Measurements from ENCODE around the gene RAB40C. TPM values are rescaled to one million over a fixed set of nuclear protein-coding genes. Genes with fewer than 3 reads are reported as not detected.
A peak's percentile ranks its signal among the peaks of the same experiment; 100 is the strongest.

The RAB40C gene
- total RNA-seq, 1 experiment from 2014 or later = 22.5 TPM

DNA sequence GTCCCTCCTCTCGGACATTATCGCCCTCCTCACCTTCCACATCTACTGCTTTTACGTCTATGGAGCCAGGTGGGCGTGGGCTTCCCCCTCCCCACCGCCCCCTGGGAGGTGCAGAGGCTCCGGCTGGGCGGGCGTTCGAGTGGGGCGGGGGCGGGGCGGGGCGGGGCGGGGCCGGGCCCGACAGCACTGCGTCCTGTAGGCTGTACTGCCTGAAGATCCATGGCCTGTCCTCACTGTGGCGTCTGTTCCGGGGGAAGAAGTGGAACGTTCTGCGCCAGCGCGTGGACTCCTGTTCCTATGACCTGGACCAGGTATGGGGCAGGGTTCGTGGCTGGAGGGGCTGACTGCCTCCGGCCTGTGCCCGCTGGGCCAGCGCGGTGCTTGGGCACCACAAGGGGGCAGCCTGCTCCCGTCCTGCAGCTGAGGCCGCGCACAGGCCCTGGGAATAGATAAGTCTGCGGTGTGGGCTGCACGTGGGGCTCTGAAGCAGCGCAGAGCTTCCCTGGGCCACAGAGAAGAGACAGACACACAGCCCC is 10.9 kb upstream of the RAB40C start (continued):
- TF ChIP-seq, protein P1, sequence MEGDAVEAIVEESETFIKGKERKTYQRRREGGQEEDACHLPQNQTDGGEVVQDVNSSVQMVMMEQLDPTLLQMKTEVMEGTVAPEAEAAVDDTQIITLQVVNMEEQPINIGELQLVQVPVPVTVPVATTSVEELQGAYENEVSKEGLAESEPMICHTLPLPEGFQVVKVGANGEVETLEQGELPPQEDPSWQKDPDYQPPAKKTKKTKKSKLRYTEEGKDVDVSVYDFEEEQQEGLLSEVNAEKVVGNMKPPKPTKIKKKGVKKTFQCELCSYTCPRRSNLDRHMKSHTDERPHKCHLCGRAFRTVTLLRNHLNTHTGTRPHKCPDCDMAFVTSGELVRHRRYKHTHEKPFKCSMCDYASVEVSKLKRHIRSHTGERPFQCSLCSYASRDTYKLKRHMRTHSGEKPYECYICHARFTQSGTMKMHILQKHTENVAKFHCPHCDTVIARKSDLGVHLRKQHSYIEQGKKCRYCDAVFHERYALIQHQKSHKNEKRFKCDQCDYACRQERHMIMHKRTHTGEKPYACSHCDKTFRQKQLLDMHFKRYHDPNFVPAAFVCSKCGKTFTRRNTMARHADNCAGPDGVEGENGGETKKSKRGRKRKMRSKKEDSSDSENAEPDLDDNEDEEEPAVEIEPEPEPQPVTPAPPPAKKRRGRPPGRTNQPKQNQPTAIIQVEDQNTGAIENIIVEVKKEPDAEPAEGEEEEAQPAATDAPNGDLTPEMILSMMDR (IDR thresholded peaks at IDR 0.05) = peak; percentile 73

DNA sequence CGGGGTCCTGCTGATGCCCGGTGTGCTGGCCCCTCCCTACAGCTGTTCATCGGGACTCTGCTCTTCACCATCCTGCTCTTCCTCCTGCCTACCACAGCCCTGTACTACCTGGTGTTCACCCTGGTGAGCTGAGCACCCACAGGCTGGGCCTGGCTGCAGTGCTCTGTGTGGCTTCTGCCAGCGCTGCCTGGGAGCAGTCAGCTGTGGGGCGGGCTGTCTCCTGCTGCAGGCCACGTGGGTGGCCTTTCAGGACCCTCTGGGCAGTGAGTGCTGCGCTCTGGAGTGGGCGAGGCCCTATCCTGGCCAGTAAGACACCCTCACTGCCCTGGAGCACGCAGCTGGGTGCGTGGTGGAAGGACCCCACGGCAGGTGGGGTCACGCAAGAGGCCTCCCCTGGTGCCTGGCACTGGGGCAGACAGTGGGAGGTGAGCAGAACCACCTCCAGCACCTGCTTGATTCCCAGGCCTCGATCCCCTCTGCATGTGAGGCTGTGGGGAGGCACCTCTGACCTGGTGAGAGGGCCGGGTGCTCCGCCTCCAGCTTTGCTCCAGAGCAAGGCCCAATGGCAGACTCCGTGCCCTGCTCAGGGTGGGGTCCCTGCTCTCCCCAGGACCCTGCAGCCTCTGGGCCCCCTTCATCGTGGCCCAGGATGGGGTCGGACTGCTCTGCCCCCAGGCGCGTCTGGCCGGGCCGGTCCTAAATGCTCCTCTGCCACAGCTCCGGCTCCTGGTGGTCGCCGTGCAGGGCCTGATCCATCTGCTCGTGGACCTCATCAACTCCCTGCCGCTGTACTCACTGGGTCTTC is 9.5 kb upstream of the RAB40C start:
- ChIA-PET CTCF (interaction anchor here (1.5 to 1.9 kb wide), 2 partner anchors 54 to 80 kb away, joined by 3 to 10 read pairs; no protein-coding TSS in a partner anchor), POLR2A (interaction anchor here (0.9 to 1.5 kb wide), 2 partner anchors 56 to 200 kb away, joined by 3 read pairs; partner anchors contain the start of gene METTL26)
- Mint-ChIP-seq H3K36me3 (no peaks in the 10 kb centered on the region), H3K4me3 (no peak overlapping the region), H3K9me3 (no peaks in the 10 kb centered on the region), H3K27ac (no peak overlapping the region), H3K27me3 (ENCODE audit: low read depth) (peaks cover 2% of the 10 kb centered on the region), H3K4me1 (peaks cover 6% of the 10 kb centered on the region)
- DNase-seq (ENCODE audit: low spot score) (no peak), ATAC-seq (no peak)
- TF ChIP-seq, protein P2, sequence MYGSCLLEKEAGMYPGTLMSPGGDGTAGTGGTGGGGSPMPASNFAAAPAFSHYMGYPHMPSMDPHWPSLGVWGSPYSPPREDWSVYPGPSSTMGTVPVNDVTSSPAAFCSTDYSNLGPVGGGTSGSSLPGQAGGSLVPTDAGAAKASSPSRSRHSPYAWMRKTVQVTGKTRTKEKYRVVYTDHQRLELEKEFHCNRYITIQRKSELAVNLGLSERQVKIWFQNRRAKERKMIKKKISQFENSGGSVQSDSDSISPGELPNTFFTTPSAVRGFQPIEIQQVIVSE (CRISPR knock-in tag; IDR thresholded peaks at IDR 0.05; ENCODE audit: borderline replicate concordance) = no peak
- TF ChIP-seq, protein P3, sequence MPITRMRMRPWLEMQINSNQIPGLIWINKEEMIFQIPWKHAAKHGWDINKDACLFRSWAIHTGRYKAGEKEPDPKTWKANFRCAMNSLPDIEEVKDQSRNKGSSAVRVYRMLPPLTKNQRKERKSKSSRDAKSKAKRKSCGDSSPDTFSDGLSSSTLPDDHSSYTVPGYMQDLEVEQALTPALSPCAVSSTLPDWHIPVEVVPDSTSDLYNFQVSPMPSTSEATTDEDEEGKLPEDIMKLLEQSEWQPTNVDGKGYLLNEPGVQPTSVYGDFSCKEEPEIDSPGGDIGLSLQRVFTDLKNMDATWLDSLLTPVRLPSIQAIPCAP (CRISPR knock-in tag; IDR thresholded peaks at IDR 0.05) = no peak
- TF ChIP-seq MXD4 (CRISPR knock-in tag; IDR thresholded peaks at IDR 0.05; ENCODE audit: borderline replicate concordance) (no peak), TP53 (CRISPR knock-in tag; IDR thresholded peaks at IDR 0.05) (no peak), ELF4 (CRISPR knock-in tag; IDR thresholded peaks at IDR 0.05; ENCODE audit: low read depth) (no peak), ZNF121 (CRISPR knock-in tag; IDR thresholded peaks at IDR 0.05) (no peak), JUN (CRISPR knock-in tag; IDR thresholded peaks at IDR 0.05) (no peak), SMAD4 (CRISPR knock-in tag; IDR thresholded peaks at IDR 0.05) (no peak), GABPB1 (CRISPR knock-in tag; IDR thresholded peaks at IDR 0.05) (no peak)
- TF ChIP-seq, protein P4, sequence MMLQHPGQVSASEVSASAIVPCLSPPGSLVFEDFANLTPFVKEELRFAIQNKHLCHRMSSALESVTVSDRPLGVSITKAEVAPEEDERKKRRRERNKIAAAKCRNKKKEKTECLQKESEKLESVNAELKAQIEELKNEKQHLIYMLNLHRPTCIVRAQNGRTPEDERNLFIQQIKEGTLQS (CRISPR knock-in tag; conservative IDR thresholded peaks at IDR 0.05) = no peak
- TF ChIP-seq, protein P5, sequence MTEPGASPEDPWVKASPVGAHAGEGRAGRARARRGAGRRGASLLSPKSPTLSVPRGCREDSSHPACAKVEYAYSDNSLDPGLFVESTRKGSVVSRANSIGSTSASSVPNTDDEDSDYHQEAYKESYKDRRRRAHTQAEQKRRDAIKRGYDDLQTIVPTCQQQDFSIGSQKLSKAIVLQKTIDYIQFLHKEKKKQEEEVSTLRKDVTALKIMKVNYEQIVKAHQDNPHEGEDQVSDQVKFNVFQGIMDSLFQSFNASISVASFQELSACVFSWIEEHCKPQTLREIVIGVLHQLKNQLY (CRISPR knock-in tag; IDR thresholded peaks at IDR 0.05) = no peak
- TF ChIP-seq, protein P6, sequence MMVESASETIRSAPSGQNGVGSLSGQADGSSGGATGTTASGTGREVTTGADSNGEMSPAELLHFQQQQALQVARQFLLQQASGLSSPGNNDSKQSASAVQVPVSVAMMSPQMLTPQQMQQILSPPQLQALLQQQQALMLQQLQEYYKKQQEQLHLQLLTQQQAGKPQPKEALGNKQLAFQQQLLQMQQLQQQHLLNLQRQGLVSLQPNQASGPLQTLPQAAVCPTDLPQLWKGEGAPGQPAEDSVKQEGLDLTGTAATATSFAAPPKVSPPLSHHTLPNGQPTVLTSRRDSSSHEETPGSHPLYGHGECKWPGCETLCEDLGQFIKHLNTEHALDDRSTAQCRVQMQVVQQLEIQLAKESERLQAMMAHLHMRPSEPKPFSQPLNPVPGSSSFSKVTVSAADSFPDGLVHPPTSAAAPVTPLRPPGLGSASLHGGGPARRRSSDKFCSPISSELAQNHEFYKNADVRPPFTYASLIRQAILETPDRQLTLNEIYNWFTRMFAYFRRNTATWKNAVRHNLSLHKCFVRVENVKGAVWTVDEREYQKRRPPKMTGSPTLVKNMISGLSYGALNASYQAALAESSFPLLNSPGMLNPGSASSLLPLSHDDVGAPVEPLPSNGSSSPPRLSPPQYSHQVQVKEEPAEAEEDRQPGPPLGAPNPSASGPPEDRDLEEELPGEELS (CRISPR knock-in tag; IDR thresholded peaks at IDR 0.05) = no peak

DNA sequence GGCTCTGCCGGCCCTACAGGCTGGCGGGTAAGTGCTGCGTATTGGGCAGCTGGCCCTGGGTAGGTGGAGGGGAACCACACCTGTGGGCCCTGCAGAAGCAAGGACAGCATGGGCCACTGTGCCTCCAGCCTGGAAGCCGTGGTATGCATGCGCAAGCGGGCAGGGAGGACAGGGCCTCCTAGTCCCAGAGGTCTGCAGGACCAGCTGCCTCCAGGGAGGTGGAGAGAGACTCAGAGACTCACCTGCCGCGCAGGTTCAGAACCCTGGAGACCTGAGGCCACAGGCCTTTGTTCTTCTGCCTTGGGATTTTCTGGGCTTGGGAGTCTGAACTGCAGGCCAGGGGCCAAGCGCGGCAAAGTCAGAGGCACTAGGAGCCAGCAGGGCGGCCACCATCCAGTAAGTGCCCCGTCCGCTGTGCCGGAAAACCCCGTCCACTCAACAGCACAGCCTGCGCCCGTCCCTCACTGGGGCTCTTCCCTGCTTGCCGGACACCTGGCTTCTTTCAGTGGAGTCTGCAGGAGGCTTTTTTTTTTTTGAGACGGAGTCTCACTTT is 8.8 kb upstream of the RAB40C start:
- no peaks in the 10 kb centered on the region for H3K9me3 Mint-ChIP-seq
- no peak overlapping the region for H3K27ac Mint-ChIP-seq
- ChIA-PET CTCF (interaction anchor here (1.2 to 2.1 kb wide), 5 partner anchors 15 to 189 kb away, joined by 4 to 11 read pairs (median 6); partner anchors contain the start of genes METTL26 and WDR90), POLR2A (no interaction called here)
- H3K4me1 Mint-ChIP-seq = peaks cover 11% of the 10 kb centered on the region
- ATAC-seq = no peak
- peaks cover 9% of the 10 kb centered on the region for H3K27me3 Mint-ChIP-seq (ENCODE audit: low read depth)
- no peak for TF ChIP-seq MYBL2 (CRISPR knock-in tag; IDR thresholded peaks at IDR 0.05)
- no peak for TF ChIP-seq NR1H2 (CRISPR knock-in tag; IDR thresholded peaks at IDR 0.05)
- TF ChIP-seq TEAD4 (CRISPR knock-in tag; IDR thresholded peaks at IDR 0.05) = no peak
- no peak for TF ChIP-seq ZNF219 (CRISPR knock-in tag; IDR thresholded peaks at IDR 0.05; ENCODE audit: borderline replicate concordance)
- TF ChIP-seq IRF2 (CRISPR knock-in tag; IDR thresholded peaks at IDR 0.05; ENCODE audit: borderline replicate concordance, low read depth) = no peak
- TF ChIP-seq SP1 (CRISPR knock-in tag; conservative IDR thresholded peaks at IDR 0.05) = no peak
- no peak for TF ChIP-seq CREM (CRISPR knock-in tag; IDR thresholded peaks at IDR 0.05)
- no peak for TF ChIP-seq GRHL2 (CRISPR knock-in tag; IDR thresholded peaks at IDR 0.05; ENCODE audit: insufficient replicate concordance, severe bottlenecking)
- TF ChIP-seq PRRX2 (CRISPR knock-in tag; IDR thresholded peaks at IDR 0.05) = no peak
- no peak for DNase-seq (ENCODE audit: low spot score)
- no peaks in the 10 kb centered on the region for H3K36me3 Mint-ChIP-seq
- no peak overlapping the region for H3K4me3 Mint-ChIP-seq

Data from WTC11 (cell line).